Chondrocyte (in vitro differentiated cells): ENCODE results near the gene RPS6KA3. TPM values are rescaled to one million over a fixed set of nuclear protein-coding genes. Genes with fewer than 3 reads are reported as not detected.

Experiments used
- DNase-seq: peaks from one replicate; pipeline ENCODE4 v3.0.0; 2021; ENCODE audit warnings: mixed read lengths, low spot score
- H3K27ac Mint-ChIP-seq: one replicate; pipeline ENCODE4 v1.8.0; 2021; ENCODE audit warnings: mild to moderate bottlenecking, moderate library complexity, mixed read lengths; ENCODE audit not compliant: unreplicated experiment
- H3K27me3 Mint-ChIP-seq: 2 replicates; pipeline ENCODE4 v1.8.0; 2021; ENCODE audit warnings: low read depth, mixed read lengths
- H3K36me3 Mint-ChIP-seq: 2 replicates; pipeline ENCODE4 v1.8.0; 2021; ENCODE audit warnings: low read depth, mixed read lengths
- H3K4me1 Mint-ChIP-seq: 2 replicates; pipeline ENCODE4 v1.8.0; 2021; ENCODE audit warnings: low read depth, mild to moderate bottlenecking, mixed read lengths
- H3K4me3 Mint-ChIP-seq: one replicate; pipeline ENCODE4 v1.8.0; 2021; ENCODE audit warnings: mild to moderate bottlenecking, moderate library complexity, mixed read lengths; ENCODE audit not compliant: unreplicated experiment
- H3K9me3 Mint-ChIP-seq: 2 replicates; pipeline ENCODE4 v1.8.0; 2021; ENCODE audit warnings: low read depth, mixed read lengths
- total RNA-seq: library from RNA; stranded (reverse); gene quantifications from 3 replicates; pipeline ENCODE4 v1.2.1, GENCODE V29; 2021
- TF ChIP-seq, protein P1 (sequence below): fragments of 200-600 bp; sonication (generic); IDR thresholded peaks from 2 replicates; pipeline ENCODE4 v1.5.0; 2021; ENCODE audit warnings: antibody characterized with exemption, mild to moderate bottlenecking, moderate library complexity

The RPS6KA3 gene
- total RNA-seq, 1 donor from 2014 or later = 18.4 TPM

DNA sequence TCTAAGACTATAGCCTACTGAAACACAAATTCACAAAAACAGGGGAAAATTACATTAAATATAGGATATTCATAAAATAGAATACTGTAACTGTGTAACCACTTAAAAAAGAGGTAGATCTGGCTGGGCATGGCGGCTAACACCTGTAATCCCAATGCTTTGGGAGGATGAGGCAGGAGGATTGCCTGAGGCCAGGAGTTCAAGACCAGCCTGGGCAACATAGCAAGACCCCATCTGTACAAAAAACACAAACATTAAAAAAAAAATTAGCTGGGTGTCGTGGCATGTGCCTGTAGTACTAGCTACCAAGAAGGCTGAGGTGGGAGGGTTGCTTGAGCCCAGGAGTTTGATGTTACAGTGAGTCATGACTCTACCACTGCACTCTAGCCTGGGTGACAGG, 33.4 kb downstream of the RPS6KA3 start:
- TF ChIP-seq, protein P1, sequence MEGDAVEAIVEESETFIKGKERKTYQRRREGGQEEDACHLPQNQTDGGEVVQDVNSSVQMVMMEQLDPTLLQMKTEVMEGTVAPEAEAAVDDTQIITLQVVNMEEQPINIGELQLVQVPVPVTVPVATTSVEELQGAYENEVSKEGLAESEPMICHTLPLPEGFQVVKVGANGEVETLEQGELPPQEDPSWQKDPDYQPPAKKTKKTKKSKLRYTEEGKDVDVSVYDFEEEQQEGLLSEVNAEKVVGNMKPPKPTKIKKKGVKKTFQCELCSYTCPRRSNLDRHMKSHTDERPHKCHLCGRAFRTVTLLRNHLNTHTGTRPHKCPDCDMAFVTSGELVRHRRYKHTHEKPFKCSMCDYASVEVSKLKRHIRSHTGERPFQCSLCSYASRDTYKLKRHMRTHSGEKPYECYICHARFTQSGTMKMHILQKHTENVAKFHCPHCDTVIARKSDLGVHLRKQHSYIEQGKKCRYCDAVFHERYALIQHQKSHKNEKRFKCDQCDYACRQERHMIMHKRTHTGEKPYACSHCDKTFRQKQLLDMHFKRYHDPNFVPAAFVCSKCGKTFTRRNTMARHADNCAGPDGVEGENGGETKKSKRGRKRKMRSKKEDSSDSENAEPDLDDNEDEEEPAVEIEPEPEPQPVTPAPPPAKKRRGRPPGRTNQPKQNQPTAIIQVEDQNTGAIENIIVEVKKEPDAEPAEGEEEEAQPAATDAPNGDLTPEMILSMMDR = no peak
- H3K4me1 Mint-ChIP-seq = peaks cover 4% of the 10 kb centered on the region
- H3K27ac Mint-ChIP-seq = no peak overlapping the region
- peaks cover 27% of the 10 kb centered on the region for H3K9me3 Mint-ChIP-seq
- H3K4me3 Mint-ChIP-seq = no peak overlapping the region
- H3K27me3 Mint-ChIP-seq = no peaks in the 10 kb centered on the region
- DNase-seq = no peak
- H3K36me3 Mint-ChIP-seq = peaks cover 10% of the 10 kb centered on the region

DNA sequence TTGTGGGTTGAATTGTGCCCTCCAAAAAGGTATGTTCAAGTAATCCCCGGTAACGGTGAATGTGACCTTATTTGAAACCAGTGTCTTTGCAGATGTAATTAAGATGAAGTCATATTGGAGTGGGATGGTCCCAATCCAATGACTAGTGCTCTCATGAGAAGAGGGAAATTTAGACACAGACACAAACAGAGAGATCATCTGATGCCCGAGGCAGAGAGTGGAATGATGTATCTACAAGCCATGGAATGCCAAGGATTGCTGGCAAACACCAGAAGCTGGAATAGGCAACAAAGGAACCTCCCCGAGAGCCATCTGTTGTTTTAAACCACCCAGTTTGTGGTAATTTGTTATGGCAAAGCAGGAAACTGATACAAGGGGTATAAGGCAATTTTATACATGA, 35.1 kb downstream of the RPS6KA3 start:
- Mint-ChIP-seq H3K9me3 (peaks cover 17% of the 10 kb centered on the region), H3K27ac (no peak overlapping the region)

DNA sequence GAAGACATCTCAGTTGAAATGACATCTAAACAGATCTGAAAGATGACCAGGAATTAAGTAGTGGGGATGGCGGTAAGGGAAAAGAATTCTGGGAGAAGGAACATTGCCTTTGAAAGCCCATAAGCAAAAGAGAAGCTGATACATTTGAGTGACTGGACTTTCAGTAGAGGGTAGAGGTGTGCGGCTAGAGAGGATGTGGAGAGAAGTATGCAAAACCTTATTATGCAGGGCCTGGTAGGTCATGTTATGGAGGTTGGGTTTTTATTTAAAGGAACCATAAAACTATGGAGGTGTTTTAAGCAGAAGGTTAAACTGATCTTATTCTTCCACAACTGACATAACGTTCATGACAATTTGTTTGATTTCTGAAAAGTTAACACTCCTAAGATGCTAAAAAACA, 36.3 kb downstream of the RPS6KA3 start:
- DNase-seq = no peak
- Mint-ChIP-seq H3K27me3 (no peaks in the 10 kb centered on the region), H3K36me3 (peaks cover 9% of the 10 kb centered on the region), H3K4me1 (peaks cover 4% of the 10 kb centered on the region), H3K4me3 (no peak overlapping the region), H3K27ac (no peak overlapping the region), H3K9me3 (peaks cover 10% of the 10 kb centered on the region)
- TF ChIP-seq, protein P1 = no peak

More for the DNA sequence above, 35.1 kb downstream of the RPS6KA3 start:
- TF ChIP-seq, protein P1 = no peak
- Mint-ChIP-seq H3K4me1 (peaks cover 4% of the 10 kb centered on the region), H3K4me3 (no peak overlapping the region), H3K27me3 (no peaks in the 10 kb centered on the region), H3K36me3 (peaks cover 10% of the 10 kb centered on the region)
- DNase-seq = no peak

DNA sequence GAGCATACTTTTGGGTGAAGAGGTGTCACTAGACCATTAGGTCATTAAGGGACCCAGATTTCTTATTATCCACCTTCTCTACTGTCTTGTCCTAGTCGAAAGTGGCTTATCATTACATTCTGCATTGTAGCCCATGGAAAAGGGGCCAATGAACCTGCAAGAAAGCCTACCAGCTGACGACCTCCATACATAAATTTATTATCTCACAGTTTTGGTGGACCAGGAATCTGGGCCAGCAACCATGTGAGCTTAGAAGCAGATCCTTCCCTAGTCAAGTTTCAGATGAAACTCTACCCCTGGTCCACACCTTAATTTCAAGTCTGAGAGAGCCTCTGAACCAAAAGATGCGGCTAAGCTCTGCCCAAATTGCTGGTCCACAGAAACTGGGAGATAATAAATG, 37.6 kb downstream of the RPS6KA3 start:
- H3K27ac Mint-ChIP-seq = no peak overlapping the region

GRCh38 chrX:20228245-20228644, 38.5 kb downstream of the RPS6KA3 start:
- no peaks in the 10 kb centered on the region for H3K27me3 Mint-ChIP-seq
- peaks cover 3% of the 10 kb centered on the region for H3K36me3 Mint-ChIP-seq
- H3K27ac Mint-ChIP-seq = no peak overlapping the region
- DNase-seq = no peak
- no peak overlapping the region for H3K4me3 Mint-ChIP-seq
- TF ChIP-seq, protein P1 = no peak
- H3K9me3 Mint-ChIP-seq = peaks cover 3% of the 10 kb centered on the region
- peaks cover 11% of the 10 kb centered on the region for H3K4me1 Mint-ChIP-seq

More for the DNA sequence above, 37.6 kb downstream of the RPS6KA3 start:
- H3K27me3 Mint-ChIP-seq = no peaks in the 10 kb centered on the region
- peaks cover 11% of the 10 kb centered on the region for H3K4me1 Mint-ChIP-seq
- peaks cover 8% of the 10 kb centered on the region for H3K36me3 Mint-ChIP-seq
- DNase-seq = no peak
- TF ChIP-seq, protein P1 = no peak
- no peak overlapping the region for H3K4me3 Mint-ChIP-seq
- peaks cover 3% of the 10 kb centered on the region for H3K9me3 Mint-ChIP-seq
